DMS153 (cell line): ENCODE data around the gene DBP.
A peak's percentile ranks its signal among the peaks of the same experiment; 100 is the strongest.

Experiments used
- DNase-seq: peaks from one replicate; lab custom pipeline; 2025; lab: John Stamatoyannopoulos, UW

Gene DBP

DNA sequence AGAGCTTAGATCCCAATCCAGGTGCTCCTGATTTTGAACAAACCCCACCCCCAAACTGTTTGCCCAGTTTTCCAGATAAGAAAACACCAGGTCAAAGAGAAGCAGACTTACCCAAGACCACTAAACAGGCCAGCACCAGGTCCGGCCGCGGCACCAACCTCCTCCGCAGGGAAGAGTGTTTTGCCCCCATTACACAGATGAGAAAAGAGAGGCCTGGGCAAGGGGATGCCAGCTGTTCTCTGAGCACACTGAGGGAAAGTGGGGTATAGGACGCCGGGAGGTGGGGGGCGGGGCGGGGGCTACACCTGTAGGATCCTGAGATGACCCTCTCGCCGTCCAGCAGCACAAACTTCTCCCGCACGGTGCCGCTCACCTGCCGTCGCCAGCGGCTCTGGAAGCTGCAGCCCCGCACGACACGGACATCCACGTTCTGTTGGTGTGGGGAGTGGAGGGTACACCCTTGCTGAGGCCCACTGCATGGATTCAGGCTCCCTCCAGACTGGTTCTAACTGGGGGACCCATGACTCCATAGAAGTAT, 27.5 kb downstream of the DBP start:
- no peak for DNase-seq

DNA sequence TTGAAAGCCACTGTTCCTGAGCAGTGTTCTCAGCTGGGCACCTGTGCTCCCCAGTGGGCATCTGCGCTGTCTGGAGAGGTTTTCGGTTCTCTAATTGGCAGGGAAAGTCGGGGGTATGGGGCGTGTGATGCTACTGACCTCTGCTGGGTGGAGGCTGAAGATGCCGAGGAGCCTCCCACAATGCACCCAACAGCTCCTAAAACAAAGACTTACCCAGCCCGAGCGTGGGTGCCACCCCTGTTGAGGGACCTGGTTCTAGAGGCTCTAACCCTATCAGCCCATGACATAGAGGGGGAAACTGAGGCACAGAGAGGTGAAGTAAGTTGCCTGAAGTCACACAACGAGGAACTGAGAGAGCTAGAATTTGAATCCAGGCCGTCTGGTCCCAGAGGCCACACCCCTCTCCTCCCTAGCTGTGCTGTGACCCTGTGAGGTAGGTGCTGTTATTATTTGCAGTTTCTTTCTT, 28.3 kb downstream of the DBP start:
- DNase-seq: no peak

DNA sequence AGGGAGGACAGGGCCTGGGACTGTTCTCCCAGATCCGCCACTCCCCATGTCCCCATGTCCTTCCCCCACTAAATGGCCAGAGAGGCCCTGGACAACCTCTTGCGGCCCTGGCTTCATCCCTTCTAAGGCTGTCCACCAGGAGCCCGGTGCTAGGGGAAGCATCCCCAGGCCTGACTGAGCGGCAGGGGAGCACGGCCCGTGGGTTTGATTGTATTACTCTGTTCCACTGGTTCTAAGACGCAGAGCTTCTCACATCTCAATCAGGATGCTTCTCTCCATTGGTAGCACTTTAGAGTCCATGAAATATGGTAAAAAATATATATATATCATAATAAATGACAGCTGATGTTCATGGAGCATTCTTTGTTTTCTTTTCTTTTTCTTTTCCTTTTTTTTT, 29.8 kb downstream of the DBP start:
- DNase-seq: no peak

DNA sequence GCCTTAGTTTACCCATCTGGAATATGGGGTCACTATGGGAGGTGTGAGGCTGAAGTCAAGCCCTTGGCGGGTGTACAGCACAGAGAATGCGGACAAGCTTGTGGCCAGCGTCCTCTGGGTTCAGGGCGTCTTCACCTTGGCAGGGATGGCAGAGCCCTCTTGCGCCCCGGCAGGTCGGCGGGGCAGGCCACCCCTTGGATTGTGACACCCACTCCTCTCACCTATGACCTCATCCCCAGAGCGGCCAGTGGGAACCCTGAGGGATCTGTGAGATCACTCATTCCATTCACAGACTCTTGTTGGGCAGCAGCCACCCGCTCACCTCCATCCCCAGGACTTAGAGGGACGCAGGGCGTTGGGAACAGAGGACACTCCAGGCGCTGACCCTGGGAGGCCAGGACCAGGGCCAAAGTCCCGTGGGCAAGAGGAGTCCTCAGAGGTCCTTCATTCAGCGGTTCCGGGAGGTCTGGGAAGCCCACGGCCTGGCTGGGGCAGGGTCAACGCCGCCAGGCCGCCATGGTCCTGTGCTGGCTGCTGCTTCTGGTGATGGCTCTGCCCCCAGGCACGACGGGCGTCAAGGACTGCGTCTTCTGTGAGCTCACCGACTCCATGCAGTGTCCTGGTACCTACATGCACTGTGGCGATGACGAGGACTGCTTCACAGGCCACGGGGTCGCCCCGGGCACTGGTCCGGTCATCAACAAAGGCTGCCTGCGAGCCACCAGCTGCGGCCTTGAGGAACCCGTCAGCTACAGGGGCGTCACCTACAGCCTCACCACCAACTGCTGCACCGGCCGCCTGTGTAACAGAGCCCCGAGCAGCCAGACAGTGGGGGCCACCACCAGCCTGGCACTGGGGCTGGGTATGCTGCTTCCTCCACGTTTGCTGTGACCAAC, 30.5 kb downstream of the DBP start, which contains the start of gene SPACA4:
Gene SPACA4 (plus strand): TSS at position 280 of the 896 bp plus-strand sequence. CDS start 237 bp downstream, at position 517.
- DNase-seq: no peak

DNA sequence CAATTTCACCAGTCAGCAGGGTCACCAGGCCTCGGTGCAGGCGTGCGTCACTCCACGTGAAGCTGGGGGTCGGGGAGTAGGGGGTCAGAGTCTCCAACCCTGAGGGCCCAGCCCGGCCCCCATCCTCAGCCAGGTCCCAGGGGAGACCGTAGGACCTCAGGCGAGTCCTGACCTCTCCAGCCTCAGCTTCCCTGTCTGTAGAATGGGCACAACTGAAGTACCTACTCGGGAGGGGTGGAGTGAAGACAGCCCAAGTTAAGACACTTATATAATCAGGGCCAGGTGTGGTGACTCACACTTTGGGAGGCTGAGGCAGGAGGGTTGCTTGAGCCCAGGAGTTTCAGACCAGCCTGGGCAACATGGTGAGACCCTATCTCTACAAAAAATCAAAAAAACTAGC, 33.3 kb downstream of the DBP start:
- no peak for DNase-seq

DNA sequence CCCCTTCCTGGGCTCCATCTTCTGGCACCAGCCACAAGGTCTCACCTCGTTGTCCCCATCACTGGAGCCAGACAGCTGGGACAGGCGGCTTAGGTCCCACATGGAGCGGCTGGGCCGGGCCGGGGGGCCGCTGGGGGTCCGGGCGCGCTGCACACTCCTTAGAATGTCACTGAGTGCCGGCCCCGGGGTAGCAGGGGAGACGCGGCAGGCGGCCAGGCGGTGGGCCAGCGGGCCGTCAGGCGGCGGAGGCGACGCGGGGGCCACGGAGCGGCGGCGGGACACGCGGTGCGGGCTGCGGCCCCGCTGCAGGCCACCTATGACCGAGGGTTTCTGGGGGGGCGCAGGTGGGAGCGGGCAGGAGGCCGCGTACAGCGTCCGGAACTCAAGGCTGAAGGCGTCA, 33.7 kb downstream of the DBP start:
- no peak for DNase-seq

DNA sequence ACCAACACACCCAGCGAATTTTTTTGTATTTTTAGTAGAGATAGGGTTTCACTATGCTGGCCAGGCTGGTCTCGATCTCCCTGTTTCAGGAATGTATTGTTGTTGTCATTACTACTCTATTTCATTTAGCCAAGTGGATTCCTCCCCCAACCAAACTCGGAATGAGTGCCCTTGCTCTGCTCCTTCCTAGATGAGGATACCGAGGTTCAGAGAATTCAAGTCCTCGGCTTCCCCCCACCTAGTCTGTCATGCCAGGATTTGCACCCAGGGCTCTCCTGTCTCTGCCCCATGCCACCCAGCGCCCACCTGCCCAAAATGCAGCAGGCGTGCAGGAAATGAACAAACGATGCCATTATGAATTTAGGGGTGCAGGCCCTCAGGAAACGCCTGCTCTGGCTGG, 34.2 kb downstream of the DBP start:
- DNase-seq: no peak

DNA sequence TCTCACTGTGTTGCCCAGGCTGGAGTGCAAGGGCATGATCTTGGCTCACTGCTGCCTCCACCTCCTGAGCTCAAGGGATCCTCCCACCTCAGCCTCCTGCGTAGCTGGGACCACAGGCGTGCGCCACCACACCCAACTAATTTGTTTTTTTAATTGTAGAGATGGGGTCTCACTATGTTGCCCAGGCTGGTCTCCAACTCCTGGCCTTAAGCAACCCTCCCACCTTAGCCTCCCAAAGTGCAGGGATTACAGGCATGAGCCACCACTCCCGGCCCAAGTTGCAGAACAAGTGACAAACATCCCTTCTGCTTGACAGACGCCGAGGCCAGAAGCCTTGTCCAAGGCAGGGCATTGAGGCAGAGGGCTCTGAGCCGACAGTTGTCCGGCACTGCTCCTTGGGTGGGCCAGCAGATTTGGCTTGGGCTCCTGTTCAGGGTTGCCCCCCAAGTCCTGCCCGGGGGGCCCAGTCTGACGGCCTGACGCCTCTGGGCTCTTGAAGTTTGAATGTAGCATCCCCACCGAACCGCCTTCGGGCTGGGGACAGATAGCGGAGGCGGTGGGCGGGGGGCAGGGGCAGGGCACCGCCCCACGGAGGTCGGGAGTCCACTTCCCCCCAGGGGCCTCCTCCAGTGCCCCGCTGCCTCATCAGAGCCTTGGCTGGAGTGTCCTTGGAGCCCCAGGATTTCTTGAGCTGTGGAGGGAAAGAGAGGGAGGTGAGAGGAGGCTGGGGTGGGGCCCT, 36.3 kb downstream of the DBP start:
- DNase-seq: no peak

DNA sequence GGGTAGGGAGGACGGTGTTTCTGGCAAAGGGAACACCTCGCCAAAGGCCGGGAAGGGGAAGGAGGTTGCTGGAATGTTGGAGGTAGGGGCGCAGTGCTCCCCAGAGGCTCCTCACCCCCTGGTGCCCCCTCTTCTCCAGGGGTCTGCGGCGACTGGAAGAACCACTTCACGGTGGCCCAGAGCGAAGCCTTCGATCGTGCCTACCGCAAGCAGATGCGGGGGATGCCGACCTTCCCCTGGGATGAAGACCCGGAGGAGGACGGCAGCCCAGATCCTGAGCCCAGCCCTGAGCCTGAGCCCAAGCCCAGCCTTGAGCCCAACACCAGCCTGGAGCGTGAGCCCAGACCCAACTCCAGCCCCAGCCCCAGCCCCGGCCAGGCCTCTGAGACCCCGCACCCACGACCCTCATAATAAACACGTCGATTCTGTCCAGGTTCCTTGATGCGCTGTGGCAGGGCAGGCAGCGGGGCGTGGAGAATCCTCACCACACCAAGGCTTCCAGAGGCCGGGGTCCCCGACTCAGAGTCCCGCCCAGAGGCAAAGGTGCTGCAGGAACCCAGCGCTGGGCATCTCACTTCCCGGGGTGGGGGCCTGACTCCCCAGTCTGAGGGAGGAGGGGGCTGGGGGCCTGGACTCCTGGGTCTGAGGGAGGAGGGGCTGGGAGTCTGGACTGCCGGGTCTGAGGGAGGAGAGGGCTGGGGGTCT, 38.0 kb downstream of the DBP start:
- DNase-seq: no peak

- no peak for DNase-seq
Observed at GRCh38 chr19:48596679-48597465, 40.3 kb downstream of the DBP start.

DNA sequence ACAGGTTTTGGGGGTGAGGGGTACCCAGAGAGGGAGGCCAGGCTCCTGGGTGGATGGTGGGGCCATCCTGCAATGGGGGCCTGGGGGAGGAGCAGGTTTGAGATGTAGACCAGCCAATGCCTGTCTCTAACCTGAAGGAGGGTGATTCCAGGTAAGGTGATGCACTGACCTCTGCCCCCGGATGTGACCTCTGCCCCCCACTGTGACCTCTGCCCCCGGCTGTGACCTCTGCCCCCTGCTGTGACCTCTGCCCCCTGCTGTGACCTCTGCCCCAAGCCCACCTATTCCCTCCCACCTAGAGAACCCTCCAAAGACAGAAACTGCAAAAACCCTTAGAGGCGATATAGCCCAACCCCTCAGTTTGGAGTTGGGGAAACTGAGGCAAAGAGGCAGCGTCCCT, 40.9 kb downstream of the DBP start:
- no peak for DNase-seq

GRCh38 chr19:48595833-48596232, 41.3 kb downstream of the DBP start:
- no peak for DNase-seq

- no peak for DNase-seq
Observed at GRCh38 chr19:48595171-48595570, 42.0 kb downstream of the DBP start.

- no peak for DNase-seq
Observed at GRCh38 chr19:48591021-48591420, 46.2 kb downstream of the DBP start.

GRCh38 chr19:48588670-48589401, 48.3 kb downstream of the DBP start:
- DNase-seq: peak; percentile 50

DNA sequence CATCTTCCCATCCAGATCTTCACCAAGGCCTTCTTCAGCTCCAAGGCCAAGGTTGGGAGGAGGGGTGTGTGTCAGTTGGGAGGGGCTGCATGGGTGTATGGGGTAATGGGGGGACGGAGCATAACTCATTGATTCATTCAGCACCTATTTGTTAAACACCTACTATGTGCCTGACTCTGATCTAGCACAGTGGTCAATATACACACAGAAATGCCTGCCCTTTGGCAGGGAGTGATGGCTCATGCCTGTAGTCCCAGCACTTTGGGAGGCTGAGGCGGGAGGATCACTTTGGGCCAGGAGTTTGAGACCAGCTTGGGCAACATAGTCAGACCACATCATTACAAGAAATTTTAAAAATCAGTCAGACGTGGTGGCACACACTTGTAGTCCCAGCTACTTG, 49.8 kb downstream of the DBP start:
- no peak for DNase-seq

- DNase-seq: no peak
Observed at GRCh38 chr19:48582168-48582567, 55.0 kb downstream of the DBP start.
